Glomerular visceral epithelial cell (primary cell): ENCODE results near the gene GPER1.
"Not testable (repeated sequence)": the region's sequence is repeated elsewhere in the genome, so short reads cannot be mapped to it uniquely, and the experiment has no call there.

Source experiments
- DNase-seq: peaks from one replicate; pipeline ENCODE4 v3.0.0-alpha.2; 2016; ENCODE audit errors: extremely low spot score

The GPER1 gene

DNA sequence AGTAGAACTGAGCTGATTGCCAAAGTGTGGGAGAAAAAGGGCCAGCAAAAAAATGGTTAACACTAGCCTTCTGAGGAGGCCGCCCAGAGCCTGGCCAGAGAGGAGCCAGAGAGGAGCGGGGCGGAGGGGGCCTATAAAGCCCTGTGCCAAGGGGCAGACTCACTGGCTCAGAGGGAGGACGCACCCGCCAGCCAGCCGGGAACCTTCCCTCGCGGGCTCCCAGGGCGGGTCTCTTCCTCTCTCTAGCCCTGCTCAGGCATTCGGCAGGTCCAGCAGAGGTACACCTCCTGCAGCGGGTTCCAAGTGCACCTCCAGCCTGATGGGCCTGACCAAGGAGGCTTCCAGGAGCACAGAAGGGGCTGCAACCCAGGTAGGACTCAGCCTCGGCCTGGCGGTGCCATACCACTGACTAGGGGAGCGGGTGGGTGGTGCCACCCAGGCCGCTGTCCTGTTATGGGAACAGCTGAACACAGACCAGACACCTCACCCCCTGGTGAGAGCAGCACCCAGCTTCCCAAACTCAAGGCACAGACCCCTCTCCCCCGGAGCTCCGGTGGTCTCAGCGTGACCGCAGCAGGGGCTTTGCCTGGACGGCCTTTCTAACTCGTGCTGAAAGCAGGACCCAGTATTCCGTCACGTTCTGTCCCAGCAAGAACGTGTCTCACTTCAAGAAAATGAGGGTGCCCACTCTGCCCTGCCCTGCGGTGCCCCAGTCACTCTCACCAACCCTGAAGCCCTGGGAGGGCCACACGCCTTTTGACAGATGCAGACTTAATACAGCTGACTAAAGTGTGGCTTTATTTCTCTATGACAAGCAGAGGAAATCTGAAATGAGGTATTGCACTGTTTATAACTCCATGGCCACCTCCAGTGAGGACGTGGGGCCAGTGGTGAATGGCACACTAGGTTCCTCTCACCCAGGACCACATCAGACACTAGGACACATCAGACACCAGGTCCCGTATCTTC, at the start of gene GPER1:
Gene GPER1, plus strand, starts transcription at position 162 of the 969 bp plus-strand sequence. CDS start 3,616 bp downstream, outside the sequence.
- peak; percentile 66 for DNase-seq

DNA sequence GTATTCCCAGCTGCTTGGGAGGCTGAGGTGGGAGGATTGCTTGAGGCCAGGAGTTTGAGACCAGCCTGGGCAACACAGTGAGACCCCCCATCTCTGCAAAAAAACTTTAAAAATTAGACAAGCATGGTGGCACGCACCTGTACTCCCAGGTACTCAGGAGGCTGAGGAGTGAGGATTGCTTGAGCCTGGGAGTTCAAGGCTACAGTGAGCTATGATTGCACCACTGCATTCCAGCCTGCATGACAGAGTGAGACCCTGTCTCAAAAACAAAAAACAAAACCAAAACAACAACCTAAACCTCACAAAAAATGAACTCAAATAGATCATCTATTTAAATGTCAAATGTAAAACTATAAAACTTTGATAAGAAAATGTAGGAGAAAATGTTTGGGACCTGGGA, 47.7 kb upstream of the GPER1 start:
- not testable (repeated sequence) for DNase-seq

DNA sequence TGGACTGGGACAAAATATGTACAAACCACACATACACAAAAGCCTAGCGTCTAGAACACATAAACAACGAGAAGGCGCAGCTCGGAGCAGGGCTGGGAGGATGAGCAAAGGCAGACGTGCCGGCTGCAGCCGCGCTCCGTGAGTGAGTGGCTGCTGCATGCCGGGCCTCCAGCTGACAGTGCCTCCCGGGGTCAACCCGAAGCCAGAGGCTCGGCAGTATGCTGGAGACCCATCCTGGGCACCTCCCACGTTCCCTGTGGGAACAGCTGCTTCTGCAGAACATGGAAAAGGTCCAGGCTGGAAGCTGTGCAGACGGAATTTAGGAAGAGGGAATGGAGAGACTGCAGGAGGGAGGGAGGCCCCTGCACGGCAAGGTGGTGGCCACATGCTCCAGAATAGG, 47.1 kb upstream of the GPER1 start:
- DNase-seq: no peak

DNA sequence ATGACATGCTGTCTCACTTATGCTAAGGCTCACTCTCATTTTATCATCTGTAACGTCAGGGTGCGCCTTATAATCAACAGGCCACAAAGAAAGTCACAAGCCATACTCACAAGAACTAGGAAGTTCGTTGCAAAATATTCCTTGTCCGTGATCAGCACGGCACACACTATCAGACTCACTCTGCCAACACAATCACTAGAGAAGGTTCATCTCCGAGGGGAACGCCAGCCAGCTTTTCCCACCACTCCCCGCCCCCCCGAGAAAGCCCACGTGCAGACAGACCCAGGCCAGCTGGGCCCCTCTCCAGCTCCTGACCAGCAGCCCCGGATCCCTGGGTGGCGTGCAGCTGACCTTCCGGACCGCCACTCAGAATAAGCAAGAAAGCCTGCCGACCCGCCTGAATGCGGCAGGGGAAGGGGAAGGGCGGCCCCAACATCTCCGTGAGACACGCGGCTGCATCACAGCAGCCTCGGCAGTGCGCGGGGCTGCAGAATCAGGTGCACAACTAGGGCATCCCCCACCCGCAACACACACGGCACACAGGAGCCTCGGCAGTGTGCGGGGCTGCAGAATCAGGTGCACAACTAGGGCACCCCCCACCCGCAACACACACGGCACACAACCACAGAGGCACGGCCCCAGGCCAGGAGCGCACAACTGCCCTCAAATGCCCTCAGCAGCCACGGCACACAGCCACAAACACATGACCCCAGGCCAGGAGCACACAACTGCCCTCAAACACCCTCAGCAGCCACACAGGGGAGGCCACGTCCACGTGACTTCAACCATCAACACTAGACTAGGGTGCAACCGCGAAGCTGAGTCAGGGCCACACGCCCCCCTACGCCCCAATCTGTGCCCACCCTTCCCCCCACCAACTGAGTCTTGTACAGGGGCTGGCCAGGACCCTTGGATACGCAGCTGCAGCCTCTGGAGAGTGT, 46.1 kb upstream of the GPER1 start:
- DNase-seq: no peak

DNA sequence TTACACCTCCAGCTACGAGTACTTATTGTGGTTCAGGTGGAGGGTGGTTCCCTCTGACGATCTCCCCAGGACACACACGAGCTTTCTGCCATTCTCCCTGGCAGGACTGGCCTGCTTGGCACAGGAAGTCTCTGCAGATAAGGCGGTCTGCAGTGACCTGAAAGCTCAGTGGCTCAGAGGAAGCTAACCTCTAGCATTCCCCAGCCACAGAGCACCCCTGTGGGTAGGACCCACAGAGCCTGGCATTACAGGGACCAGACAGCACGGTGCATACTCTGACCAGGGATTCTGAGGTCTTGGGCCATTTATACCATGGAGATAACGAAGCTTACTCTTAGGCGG, 45.5 kb upstream of the GPER1 start:
- no peak for DNase-seq

DNA sequence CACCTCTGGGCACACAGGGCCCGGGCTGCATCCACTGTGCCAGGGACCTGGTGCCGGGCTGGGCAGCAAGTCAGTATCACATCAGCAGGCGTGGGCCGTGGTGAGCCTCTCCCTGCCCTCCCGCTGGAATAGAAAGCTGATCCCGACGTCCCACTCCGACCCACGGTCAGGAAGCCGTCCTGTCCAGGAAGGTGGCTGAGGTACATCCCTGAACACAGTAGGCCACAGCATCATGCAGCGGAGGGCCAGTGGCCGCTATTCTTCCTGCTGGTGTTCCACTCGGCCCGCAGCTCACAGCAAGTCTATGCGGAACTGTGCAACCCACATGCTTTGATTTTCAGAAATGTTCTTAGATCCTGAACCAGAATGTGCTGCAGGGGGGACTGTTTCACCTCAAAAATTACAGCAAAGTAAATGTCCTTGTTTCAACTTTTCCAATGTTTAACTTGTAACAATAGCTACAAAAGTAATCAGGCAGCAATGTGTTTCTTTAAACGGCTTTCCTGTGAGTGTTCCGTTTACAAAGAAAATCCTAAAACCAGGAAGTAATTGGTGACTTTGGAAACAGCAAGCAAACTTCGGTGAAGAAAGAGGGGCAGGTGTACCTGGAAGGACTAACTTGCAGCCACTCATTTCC, 44.2 kb upstream of the GPER1 start:
- DNase-seq: no peak

DNA sequence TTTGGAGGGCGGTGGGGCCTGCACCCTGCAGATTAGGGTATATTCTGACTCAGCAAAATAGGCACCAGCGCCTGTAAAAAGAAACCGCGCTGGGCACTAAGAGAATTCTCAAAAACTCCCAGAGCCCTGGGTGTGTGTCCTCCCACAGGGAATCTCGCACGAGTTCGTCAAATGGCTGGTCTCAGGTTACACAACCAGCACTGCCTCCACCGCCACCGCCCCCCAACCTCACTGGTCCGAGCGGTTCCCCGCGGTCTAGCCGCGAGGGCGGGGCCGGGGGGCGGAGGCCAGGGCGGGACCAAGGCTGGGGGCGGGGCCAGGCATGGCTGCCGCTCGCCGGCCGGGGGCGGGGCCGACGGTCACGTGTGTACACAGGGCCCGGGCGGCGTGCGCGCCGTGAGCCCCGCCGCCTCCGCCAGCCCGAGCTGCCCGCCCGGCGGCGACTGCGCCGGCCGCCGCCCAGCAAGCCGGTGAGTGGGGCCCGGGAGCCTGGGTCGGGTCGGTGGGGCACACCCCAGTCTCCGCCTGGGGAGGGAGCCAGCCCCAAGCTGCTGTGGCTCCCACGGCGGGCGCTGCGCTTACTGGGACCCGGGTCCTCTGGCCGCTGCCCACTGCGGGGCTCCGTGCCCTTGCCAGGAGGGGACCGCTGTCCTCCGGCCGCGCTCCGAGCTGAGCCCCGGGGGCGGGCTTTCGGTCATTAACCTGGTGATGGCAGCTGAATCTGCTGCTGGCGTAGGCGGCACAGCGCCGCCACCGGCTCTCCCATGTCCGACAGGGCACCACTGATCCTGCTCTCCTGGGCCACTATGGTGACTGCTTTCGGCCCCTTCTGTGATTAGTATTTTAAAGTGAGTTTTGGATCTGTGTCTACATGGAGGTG, 43.5 kb upstream of the GPER1 start, which contains the start of gene GPR146:
Gene GPR146, plus strand, starts transcription at position 358 of the 880 bp plus-strand sequence. CDS start 12,970 bp downstream, outside the sequence.
- DNase-seq: peak; percentile 96

DNA sequence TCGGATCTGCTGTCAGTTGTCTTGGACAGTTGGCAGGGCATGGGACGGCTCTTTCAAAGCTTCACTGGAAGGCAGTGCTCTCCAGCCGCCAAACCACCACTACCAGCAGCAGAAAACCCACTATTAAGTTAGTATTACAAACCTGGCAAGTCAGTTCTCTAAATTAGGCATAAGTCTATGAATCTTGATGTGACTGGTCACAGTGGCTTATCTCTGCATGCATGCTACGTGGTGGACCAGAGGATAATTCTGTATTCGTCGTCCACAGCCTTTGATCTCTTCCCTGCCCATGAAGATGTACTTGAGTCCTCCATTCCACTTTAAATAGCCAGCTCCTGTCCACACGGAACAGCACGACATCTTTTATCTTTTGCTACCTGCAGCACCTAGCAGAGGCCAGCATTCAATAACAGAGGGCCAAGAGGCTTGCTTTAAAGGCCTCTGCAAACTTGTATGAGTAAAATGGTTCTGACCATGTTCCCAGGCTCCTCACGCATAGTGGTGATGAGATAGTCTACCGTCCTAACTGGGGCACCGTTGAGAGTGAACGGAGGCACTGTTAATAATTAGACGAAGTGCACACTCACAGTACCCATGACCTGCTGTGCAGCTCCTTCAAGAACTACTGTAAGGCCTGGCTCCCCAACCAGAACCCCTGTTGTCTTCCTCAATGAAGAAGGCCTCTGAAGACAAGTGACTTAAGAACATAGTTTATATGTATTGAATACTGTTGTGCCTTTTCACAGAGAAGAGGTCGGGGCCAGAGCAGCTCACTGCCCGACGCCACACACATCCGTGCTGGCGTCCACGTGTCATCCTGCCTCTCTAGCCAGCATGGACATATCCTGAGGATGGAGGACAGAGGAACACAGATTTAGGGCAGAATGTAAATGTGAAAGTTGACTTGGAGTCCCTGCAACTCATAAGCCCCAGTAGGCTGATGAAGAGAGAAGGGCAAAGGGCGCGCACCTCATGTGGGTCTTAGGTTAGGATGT, 42.5 kb upstream of the GPER1 start:
- peak; percentile 53 for DNase-seq

DNA sequence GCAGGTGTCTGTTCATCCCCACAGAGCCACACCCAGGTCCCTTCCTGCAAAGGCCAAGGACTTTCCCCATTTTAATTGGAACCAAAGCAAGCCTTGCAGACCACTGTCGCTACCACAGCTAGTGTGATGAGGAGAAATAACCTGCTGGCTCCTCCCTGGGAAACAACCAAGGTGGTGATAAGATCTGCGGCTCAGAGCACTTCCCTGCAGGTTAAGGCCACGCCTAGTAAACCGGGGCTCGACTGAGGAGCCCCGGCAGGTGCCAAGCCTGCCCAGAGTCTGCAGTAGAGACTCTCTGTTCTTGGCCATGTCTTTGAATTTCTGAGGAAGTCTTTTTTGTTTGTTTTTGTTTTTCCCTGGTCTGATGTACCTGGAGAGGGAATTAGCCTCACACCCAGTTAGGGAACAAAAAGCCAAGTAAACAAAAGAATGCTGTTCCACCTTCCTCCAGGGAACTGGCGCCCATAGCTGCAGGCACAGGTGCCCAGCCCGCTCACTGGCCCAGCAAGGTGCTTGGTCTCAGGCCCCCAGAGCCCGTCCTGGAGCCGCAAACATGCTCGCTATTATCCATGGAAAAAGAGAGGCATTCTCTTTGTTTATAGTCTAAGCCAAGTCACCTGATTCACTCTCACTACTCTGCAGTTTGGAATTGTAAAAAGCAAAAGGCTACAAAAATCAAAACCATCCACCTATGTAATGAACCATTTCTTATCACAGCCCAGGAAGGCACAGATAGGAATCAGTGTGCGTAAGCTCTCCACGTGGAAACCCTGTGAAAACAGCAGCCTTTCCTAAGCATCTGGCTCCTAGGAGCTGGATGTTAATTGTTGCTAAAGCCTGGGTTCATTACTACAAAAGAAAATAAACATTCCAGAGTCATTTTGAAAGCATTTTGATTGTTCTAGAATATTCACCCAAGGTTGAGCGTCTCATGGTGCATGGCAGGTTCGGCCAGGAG, 40.9 kb upstream of the GPER1 start:
- no peak for DNase-seq

DNA sequence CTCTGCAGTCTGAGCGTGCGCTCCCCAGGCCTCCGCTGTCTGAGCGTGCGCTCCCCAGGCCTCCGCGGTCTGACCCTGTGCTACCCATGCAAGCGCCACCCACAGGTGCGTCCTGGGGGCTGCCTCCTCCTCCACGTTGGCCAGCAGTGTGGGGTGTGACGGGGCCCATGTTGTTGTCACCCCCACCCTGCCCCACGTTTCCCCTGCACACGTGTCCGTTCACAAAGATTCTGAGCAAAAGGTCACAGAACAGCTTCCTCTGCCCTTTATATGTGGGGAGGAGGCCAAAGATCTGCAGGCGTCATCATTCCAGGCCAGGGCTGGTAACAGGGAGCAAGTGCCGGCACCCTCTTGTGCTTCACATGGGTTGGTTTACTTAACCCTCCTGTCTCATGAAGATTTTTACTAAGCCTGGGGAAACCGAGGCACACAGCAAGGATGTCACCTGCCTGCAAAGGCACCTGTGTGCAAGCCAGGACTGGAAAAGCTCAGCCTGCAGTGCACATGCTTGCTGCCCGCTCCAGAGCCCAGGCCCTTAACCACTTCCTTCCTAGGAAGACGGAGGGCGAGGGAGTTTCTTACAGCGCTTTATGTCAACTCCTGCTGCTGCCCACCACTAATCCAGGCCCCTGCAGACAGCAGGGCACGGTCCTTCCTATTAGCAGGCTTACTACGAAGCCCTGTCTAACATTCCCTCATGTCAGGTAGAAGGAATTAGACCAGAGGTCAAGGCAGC, 38.7 kb upstream of the GPER1 start:
- DNase-seq: no peak

DNA sequence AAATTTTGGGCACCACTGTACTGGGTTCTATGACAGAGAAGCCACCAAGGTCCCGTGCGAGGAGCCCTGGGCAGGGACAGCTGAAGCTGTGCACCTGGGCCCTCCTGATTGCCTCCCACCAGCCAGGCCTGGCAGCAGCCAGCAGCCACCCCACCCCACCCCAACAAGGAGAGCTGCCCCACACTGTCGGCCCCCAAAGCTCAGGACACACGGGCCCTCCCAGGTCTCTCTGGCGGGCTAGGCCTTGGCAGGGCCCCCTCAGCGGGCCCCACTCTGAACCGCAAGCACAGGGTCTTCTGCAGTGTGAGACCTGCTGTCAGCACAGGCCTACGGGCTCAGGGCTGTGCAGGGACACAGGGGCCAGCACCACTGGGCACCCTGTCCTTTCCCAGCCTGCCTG, 38.1 kb upstream of the GPER1 start:
- DNase-seq: no peak

DNA sequence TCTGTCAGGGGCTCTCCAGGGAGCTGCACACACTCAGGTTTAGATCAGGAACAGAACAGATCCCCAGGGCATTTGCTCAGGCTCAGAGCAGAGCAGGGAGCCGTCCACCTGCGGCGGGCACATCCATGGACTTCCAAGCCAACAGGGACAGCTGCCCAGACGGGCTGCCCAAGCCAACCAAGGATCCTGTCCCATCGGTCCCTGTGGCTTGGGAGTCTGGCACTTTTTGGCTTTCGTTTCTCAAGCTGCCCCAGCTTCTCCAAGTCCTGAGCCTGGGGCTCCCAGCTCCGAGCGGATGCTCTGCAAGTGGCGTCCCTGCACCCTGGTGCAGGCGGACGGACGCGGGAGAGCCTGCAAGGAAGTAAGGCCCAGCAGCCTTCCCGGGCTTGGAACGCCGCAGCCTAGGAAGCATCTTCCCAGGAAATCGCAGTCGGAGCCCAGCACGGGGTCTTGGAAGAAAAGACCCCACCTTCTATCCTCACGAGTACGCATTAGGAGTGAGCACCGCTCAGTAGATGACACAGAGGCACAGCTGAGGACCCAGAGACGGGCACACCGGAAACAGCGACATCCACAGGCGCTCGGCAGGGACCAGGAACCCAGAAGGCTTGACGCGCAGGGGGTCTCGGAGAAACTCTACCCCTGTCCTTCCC, 37.5 kb upstream of the GPER1 start:
- no peak for DNase-seq

DNA sequence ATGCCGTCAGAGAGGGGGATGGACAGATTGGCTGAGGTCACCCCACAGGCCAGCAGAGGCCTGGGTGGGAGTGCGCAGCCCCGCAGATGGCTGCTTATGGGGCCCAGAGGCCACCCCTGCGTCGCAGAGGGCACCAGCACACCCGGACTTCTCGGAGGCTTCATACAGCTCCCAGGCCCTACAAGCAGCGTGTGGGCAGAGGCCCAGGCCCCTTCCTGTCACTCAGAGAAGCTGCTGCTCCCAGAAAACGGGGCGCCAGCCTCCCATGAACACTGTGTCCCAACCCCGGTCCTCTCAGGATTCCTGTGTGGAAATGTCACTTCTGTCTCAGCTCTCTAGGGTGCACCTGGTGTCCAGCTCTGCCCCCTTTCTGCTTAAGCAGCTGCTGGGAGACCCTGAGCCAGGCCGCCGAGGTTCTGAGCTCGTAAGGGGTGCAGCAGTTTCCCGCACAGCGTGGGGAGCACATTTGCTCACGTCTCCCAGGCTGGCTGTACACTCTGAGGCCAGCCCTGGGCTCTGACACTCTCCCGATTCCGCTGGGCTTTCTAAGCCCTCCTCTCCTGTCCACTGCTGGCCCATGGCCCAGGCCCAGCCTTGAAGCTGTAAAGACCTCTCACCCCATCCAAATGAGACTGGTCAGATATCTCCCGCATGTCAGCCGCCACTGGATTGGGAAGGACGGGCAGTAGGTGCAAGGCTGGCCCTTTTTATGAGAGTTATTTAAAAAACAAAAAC, 36.8 kb upstream of the GPER1 start:
- DNase-seq: no peak

DNA sequence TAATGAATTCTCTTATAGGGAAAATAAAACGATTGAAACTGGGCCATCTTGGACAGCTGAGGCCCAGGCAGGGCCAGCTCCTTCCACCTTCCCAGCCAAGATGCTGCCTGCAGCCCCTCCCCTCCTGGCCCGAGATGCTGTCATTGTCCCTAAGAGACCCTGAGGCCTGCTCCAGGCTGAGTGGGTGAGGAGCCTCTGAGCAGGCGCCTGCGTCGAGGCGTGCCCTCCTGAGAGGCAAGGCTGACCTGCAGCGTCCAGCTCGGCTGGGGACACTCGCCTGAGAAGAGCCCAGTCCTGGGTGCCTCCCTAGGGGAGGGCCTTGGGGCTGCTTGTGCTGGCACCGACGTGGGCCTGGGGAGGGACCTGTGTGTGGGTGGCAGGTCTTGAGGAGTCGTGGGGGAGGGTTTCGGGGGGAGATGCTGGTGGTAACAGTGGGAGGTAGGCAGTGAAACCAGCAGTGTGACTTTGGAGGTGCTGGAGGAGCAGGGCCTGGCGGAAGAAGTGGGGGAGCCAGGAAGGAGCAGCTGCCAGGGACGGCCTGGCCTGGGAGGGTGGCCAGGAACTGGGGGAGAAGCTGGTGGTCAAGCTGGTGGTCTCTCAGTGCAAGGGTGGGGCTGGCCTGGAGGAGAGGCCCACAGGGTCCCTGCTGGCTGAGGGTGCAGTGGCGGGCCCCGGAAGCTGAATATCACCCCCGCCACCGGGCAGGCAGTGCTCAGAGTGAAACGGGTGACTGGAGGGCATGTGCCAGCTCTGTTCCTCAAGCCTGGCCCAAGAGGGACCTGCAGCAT, 35.7 kb upstream of the GPER1 start:
- no peak for DNase-seq

DNA sequence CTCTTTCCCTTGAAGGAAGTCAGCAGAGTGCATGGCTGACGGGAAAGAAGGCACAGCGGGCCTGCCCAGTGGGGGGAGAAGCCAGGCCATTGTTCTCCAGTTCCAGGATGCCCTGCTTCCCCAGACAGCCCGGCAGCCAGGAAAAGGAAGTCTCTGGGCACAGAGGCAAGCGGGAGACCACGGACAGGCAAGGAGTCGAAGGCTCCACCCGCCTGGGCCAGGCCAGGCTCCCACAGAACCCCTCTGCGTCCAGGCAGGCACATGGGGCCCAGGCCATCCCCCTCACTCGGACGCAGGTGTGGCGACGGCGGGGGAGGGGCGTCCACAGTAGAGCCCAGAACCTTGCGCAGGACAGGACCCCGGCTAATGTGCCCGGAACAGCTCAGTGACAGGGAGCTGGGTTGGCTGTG, 34.9 kb upstream of the GPER1 start:
- DNase-seq: no peak
